SK-N-MC (cell line): Measurements from ENCODE around the gene SMCO3.

Experiments
- DNase-seq: peaks from one replicate; pipeline ENCODE4 v3.0.0-alpha.2; 2011; ENCODE audit warnings: low read depth, low spot score
- H3K27ac ChIP-seq: fragments of 200-600 bp; sonication (generic); 2 replicates; pipeline ENCODE4 v1.5.1; 2016; ENCODE audit warnings: mixed run types
- H3K36me3 ChIP-seq: fragments of 200-600 bp; sonication (generic); 2 replicates; pipeline ENCODE4 v1.6.1; 2017; ENCODE audit warnings: antibody characterized with exemption, low read length, mixed read lengths; ENCODE audit not compliant: insufficient read depth
- H3K4me3 ChIP-seq: fragments of 200-600 bp; sonication (generic); 2 replicates; pipeline ENCODE4 v1.5.1; 2016
- H3K9ac ChIP-seq: fragments of 200-600 bp; sonication (generic); 2 replicates; pipeline ENCODE4 v1.8.0; 2017; ENCODE audit warnings: mixed run types, mixed read lengths; ENCODE audit not compliant: insufficient read length
- H3K9me3 ChIP-seq: fragments of 200-600 bp; sonication (generic); 2 replicates; pipeline ENCODE4 v1.6.1; 2017; ENCODE audit warnings: low read depth, mild to moderate bottlenecking, antibody characterized with exemption, low read length, moderate library complexity, mixed read lengths
- EZH2 ChIP-seq: fragments of 200-600 bp; sonication (generic); IDR thresholded peaks from one replicate; pipeline ENCODE4 v1.6.1; 2017; ENCODE audit warnings: antibody characterized with exemption
- FOXP2 ChIP-seq: optimal IDR thresholded peaks from 2 replicates; pipeline ENCODE3; 2011; ENCODE audit warnings: mild to moderate bottlenecking, moderate library complexity; ENCODE audit not compliant: insufficient read depth; ENCODE audit errors: extremely low read length, control extremely low read depth
- POLR2AphosphoS5 ChIP-seq: IDR thresholded peaks from 2 replicates; pipeline ENCODE4 v1.6.1; 2012; ENCODE audit warnings: mild to moderate bottlenecking, low read depth, low read length, borderline replicate concordance

SMCO3 gene

DNA sequence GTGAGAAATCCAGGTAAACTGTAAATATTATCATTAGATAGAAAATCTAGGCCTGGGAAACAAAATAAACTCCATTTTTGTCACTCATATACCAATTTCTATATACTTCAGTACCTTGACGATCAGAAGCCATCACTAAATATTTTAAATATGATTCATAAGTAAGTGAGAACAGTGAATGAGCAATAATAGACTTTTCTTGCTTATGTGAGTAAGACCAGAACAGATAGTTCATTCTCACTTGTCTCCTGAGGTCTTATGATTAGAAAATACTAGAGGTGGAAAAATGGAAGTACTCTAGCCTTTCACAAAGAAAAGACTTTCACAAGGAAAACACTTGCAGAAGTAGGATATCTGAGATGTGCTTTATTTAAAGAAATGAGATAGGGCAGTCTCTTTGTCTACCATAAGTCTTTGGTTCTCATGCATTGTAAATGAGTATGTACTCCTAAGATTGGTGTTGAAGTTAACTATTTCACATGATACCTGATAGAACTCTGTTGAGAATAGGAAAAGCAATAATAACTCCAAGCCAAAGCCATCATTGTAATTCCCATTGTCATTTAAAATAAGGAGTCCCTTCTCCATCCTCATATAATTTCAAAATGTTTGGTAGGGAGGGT, 10.1 kb upstream of the SMCO3 start:
- Histone ChIP-seq H3K4me3 (no peak overlapping the region), H3K27ac (no peak overlapping the region), H3K9ac (no peak overlapping the region), H3K9me3 (no peaks in the 10 kb centered on the region), H3K36me3 (no peaks in the 10 kb centered on the region)
- no peak for DNase-seq
- no peak for TF ChIP-seq EZH2
- TF ChIP-seq FOXP2, result no peak
- no peak for TF ChIP-seq POLR2AphosphoS5

DNA sequence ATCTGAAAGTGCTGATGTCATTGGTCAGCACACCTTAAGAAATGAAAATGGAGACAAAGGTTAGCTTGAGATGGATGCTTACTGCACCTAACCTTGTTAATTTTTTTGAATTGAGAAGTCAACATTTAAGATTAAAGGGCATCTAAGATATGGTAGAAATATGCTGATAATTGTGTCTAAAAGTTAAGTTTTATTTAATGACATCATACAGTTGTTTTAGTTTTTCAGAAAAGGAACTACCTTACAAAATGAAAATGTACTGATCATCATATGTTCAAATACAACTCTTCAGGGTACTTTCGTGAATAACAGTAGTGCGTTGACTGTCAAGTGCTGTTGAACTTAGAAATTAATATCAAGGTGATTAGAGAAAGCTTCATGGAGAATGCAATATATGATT, 2.5 kb downstream of the SMCO3 start:
- Histone ChIP-seq H3K36me3 (no peaks in the 10 kb centered on the region), H3K27ac (no peak overlapping the region), H3K9ac (no peak overlapping the region), H3K9me3 (no peaks in the 10 kb centered on the region), H3K4me3 (no peak overlapping the region)
- no peak for DNase-seq
- TF ChIP-seq POLR2AphosphoS5 (no peak), FOXP2 (no peak), EZH2 (no peak)

- H3K27ac ChIP-seq, result no peak overlapping the region
- H3K36me3 ChIP-seq, result no peaks in the 10 kb centered on the region
- no peak overlapping the region for H3K9ac ChIP-seq
- TF ChIP-seq POLR2AphosphoS5 (no peak), EZH2 (no peak), FOXP2 (no peak)
- H3K4me3 ChIP-seq, result no peak overlapping the region
- DNase-seq, result no peak
- H3K9me3 ChIP-seq, result no peaks in the 10 kb centered on the region
Observed at GRCh38 chr12:14810953-14811483, 3.0 kb downstream of the SMCO3 start.

- H3K9me3 ChIP-seq, result no peaks in the 10 kb centered on the region
- TF ChIP-seq EZH2, result no peak
- TF ChIP-seq FOXP2, result no peak
- TF ChIP-seq POLR2AphosphoS5, result no peak
- no peak overlapping the region for H3K9ac ChIP-seq
- H3K4me3 ChIP-seq, result no peak overlapping the region
- H3K27ac ChIP-seq, result no peak overlapping the region
- no peak for DNase-seq
- H3K36me3 ChIP-seq, result no peaks in the 10 kb centered on the region
Observed at GRCh38 chr12:14810167-14810952, 3.6 kb downstream of the SMCO3 start.

GRCh38 chr12:14803830-14804160, 10.2 kb downstream of the SMCO3 start:
- Histone ChIP-seq H3K9me3 (no peaks in the 10 kb centered on the region), H3K27ac (peak overlapping the region; percentile 57; the same call in 1 of the 2 replicates), H3K36me3 (peaks cover 23% of the 10 kb centered on the region), H3K9ac (peak overlapping the region; percentile 87), H3K4me3 (peak overlapping the region; percentile 90)
- no peak for DNase-seq
- no peak for TF ChIP-seq FOXP2
- no peak for TF ChIP-seq POLR2AphosphoS5
- TF ChIP-seq EZH2, result no peak

DNA sequence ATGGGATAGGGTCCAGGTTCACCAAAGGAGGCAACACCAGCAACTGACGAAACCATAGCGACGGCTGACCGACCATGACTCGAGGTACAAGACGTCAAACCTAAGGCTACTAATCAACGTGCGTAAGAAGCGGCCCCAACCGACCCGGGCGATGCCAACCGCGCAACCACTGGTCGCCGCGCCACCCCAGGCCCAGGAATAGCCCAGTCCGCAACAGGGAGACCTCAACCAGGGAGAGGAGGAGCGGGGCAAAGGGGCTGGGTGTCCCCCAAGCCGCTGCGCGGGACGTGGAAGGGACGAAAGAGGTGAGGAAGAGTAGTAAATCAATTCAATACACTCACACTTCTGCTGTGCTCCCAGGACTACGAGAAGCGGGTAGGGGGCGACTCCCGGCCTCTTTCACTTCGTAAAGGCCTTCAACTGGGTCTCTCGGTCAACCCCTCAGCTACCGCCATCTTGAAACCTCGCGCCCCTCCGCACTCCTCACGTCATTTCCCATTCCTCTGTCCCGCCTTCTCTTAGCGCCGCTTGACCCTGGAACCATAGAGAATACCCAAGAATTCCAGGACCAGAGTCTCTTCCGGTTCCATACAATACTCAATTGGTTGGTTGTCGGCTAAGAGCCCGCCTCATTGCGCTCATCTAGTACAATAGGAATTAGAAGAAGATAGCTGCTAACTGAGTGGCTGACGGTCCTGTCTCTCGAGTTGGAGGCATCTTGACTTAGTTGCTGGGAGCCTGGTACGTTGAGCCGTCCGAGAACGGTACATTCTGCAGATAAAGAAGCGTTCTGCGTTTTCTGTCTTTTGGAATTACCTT, 10.8 kb downstream of the SMCO3 start, which contains the start of the genes C12orf60 and WBP11:
TSS of gene C12orf60 (plus strand) at position 660 of the 819 bp plus-strand sequence. CDS start 19,266 bp downstream, outside the sequence.
TSS of gene WBP11 (minus strand) at position 468 of the 819 bp plus-strand sequence. CDS start 2,095 bp downstream, outside the sequence.
- H3K27ac ChIP-seq, result peak within 1 kb of the TSS; percentile 57; the same call in 1 of the 2 replicates
- H3K36me3 ChIP-seq, result peaks cover 29% of the 10 kb centered on the region
- H3K9me3 ChIP-seq, result no peaks in the 10 kb centered on the region
- H3K9ac ChIP-seq, result peak within 1 kb of the TSS; percentile 93
- H3K4me3 ChIP-seq, result peak within 1 kb of the TSS; percentile 90
- no peak for TF ChIP-seq EZH2
- peak; percentile 98 for TF ChIP-seq POLR2AphosphoS5
- peak; percentile 98 for DNase-seq

- TF ChIP-seq EZH2 (no peak), FOXP2 (no peak), POLR2AphosphoS5 (no peak)
- peak overlapping the region; percentile 90 for H3K4me3 ChIP-seq
- H3K27ac ChIP-seq, result no peak overlapping the region
- peaks cover 34% of the 10 kb centered on the region for H3K36me3 ChIP-seq
- DNase-seq, result no peak
- H3K9me3 ChIP-seq, result no peaks in the 10 kb centered on the region
- H3K9ac ChIP-seq, result peak overlapping the region; percentile 93
Observed at GRCh38 chr12:14802721-14803010, 11.3 kb downstream of the SMCO3 start.

- Histone ChIP-seq H3K27ac (no peak overlapping the region), H3K9ac (peak overlapping the region; percentile 93), H3K4me3 (peak overlapping the region; percentile 90), H3K36me3 (peaks cover 39% of the 10 kb centered on the region), H3K9me3 (no peaks in the 10 kb centered on the region)
- TF ChIP-seq EZH2 (no peak), FOXP2 (no peak), POLR2AphosphoS5 (no peak)
- no peak for DNase-seq
Observed at GRCh38 chr12:14802247-14802646, 11.7 kb downstream of the SMCO3 start.
